ENCODE results near the gene SLC16A6.
"Not testable (repeated sequence)": the region's sequence is repeated elsewhere in the genome, so short reads cannot be mapped to it uniquely, and the experiment has no call there.

SLC16A6 gene

GRCh38 chr17:68248199-68248825, 42.6 kb downstream of the SLC16A6 start:
- DNase-seq (ENCODE audit: low read depth in 2 of 2): no peak

- peak; percentile 84 to 88 for DNase-seq (ENCODE audit: low read depth in 2 of 2)
These were observed 43.3 kb downstream of the SLC16A6 start, which contains the start of gene AMZ2 for GRCh38 chr17:68247445-68248198. Gene AMZ2, plus strand, starts transcription at chr17:68248043. Its CDS starts 2,145 bp downstream, at chr17:68250188.

- DNase-seq (ENCODE audit: low read depth in 2 of 2): no peak
These were observed 44.5 kb downstream of the SLC16A6 start for GRCh38 chr17:68246271-68247028.

DNA sequence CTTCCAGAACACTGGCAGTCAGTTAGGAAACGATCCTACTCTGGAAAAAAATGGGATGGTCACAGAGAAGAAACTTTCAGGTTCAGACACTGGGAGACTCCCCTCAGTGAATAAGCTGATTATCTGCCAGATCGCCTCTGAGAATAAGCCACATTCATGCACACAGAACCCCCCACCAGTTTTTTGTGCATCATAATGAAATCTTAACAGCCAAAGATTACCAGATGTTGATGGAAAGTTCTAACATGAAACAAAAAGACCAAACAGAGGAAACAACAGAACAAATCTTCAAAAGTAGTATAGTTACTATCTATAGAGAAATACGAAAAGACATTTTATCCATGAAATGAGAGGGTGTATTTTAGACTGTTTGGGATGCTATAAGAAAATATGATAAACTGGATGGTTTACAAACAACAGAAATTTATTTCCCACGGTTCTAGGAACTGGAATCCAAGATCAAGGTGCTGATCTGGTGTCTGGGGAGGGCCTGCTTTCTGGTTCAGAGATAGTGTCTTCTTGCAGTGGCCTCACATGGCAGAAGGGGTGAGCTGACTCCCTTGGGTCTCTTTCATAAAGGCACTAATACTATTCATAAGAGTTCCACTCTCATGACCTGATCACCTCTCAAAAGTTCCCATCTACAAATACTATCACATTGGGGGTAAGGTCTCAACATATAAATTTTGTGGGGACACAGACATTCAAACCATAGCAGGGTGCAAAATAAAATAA, 51.1 kb downstream of the SLC16A6 start:
- no peak for DNase-seq (ENCODE audit: low read depth in 2 of 2)

GRCh38 chr17:68238871-68239253, 52.1 kb downstream of the SLC16A6 start:
- no peak for DNase-seq (ENCODE audit: low read depth in 2 of 2)

DNA sequence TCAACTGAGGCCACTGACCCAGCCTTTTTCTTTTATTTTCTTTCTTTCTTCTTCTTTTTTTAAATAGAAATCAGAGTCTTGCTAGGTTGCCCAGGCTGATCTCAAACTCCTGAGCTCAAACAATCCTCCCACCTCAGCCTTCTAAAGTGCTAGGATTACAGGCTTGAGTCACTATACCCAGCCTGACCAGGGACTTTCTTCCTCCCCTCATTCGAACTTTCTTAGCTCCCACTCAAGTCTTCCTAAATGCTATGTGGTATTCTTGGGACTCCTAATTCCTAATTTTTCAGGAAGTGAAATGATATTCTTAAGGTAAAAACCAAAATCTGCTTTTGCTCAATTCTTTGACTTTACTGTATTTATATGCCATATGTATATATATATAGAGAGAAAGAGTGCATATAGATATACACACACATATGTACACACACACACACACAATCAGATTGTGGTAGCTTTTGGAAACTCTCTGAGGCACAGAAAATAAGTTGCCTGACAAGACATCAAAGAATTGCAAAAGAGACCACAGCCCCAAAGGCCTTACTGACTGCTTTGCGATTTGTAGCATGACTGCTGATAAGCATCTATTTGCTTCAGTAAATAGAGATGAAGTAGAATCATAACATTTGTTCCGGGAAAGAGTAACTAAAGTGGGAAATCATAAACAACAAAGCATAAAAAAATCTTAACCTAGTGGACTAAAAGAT, 52.6 kb downstream of the SLC16A6 start:
- no peak for DNase-seq (ENCODE audit: low read depth in 2 of 2)

DNA sequence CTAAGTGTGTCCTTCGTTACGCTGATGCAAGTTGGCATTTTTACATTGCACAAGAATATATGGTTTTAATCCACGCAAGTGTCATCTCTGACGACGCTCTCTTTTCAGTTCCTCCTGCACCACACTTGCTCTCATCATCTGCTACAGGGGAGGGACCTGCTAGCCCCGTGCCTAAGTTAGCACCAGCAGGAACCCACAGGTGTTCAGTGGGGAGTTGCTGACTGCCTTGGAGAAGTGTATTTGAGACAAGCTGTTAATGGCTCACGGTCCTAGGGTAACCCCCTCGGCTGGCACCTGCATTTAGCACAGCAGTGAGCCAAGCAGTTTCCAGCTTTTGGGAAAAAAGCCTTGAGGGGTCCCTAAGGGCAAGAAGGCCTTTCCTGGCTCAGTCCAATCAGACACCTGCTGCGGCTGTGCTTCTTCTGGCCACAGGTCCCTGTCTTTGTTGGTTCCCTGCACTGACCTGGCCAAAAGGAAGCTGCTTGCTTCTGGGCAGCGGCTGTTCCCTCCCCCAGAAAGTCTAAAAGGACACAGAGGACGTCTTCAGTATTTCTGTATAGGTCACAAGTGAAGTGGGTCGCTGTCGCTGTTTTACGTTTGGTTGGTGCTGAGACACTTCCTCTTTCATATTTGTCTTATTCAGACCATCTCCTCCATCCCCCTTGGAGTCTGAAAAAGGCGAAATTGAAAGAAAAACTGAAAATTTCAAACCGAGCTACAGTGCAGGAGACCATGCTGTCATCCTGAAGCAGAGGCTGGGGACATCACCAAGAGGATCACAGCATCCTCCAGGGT, 53.4 kb downstream of the SLC16A6 start:
- DNase-seq (ENCODE audit: low read depth in 2 of 2): not testable (repeated sequence)

DNA sequence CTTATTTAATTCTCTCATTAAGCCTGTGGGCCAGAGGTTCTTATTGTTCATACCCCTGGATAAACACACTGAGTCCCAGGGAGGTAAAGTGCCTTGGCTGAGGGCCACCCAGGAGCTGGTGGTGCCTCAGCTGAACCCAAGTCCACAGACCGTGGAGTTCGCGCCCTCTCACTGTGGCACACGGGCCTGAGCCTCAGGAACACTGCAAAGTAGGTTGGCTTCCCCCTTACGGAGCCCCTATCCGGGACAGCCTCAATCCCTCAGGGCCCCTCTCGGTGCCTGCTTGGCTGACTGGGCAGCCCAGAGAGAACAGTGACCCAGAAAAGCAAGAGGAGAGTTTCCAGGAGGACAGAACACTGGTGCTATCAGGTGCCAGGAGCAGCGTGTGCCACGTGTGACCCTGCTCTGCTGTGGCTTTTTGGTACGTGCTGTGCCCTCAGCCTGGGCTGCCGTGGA, 55.6 kb downstream of the SLC16A6 start:
- DNase-seq (ENCODE audit: low read depth in 2 of 2): not testable (repeated sequence)

GRCh38 chr17:68234726-68235335, 56.1 kb downstream of the SLC16A6 start:
- not testable (repeated sequence) for DNase-seq (ENCODE audit: low read depth in 2 of 2)

DNA sequence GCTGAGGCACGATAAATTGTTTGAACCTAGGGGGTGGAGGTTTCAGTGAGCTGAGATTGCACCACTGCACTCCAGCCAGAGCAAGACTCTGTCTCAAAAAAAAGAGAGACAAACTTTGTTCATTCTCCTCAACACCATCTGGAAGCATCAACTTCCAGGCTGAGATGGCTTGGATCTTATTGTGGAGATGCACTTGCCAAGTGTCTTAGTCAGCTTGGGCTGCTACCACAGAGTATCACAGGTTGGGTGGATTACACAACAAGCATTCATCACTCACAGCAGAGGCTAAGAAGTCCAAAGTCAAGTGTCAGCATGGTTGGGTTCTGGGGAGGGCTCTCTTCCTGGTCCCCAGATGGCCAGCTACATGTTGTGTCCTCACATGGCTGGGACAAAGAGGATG, 58.2 kb downstream of the SLC16A6 start:
- DNase-seq (ENCODE audit: low read depth in 2 of 2): not testable (repeated sequence)

DNA sequence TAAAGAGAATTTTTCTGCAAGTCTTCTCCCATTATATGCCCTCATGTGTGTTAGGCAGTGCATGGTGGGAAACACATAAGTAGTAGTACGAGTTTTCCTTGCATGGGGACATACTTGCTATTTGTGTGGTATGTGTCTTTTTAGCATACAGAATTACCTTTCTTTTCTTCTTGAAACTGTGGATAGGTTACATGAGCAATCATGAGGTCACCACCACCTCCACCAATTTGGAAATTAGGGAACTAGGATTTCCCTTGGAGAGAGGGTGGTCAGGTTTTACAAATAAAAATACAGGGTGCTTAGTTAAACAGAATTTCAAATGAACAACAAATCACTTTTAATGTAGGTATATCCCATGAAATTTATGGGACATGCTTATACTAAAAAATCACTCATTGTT, 59.4 kb downstream of the SLC16A6 start:
- no peak for DNase-seq (ENCODE audit: low read depth in 2 of 2)

GRCh38 chr17:68231131-68231530, 59.8 kb downstream of the SLC16A6 start:
- DNase-seq (ENCODE audit: low read depth in 2 of 2): not testable (repeated sequence)

GRCh38 chr17:68229619-68230018, 61.3 kb downstream of the SLC16A6 start:
- DNase-seq (ENCODE audit: low read depth in 2 of 2): no peak

GRCh38 chr17:68228817-68229570, 61.9 kb downstream of the SLC16A6 start:
- no peak for DNase-seq (ENCODE audit: low read depth in 2 of 2)

DNA sequence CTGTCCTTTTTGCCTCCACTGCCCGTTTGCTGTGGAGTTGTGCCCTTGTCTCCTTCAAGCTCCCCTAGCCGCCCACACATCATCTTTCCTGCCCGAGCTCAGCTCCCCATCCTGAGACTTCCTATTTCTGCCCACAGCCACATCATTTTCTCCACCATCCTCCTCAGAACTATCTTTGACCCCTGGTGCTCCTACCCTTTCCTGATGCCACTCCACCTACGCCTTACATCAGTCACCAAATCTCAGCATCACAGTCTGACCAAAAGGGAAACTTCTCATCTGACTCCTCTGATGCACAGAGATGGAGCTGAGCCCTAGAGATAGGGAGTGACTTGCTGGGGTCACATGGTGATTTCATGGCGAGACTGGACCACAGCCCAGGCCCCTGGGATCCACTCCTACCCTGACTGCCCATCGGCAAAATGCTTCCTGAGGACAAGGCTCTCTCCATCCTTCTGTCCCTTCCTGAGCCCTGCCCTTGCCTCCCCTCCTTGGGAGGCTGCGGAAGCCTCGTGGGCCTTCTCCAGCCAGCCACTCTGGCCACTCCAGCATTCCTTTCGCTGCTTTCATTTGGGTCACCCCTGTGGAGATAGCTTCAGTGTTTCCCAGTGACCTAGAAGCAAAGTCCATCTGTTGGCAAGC, 62.8 kb downstream of the SLC16A6 start:
- not testable (repeated sequence) for DNase-seq (ENCODE audit: low read depth in 2 of 2)

DNA sequence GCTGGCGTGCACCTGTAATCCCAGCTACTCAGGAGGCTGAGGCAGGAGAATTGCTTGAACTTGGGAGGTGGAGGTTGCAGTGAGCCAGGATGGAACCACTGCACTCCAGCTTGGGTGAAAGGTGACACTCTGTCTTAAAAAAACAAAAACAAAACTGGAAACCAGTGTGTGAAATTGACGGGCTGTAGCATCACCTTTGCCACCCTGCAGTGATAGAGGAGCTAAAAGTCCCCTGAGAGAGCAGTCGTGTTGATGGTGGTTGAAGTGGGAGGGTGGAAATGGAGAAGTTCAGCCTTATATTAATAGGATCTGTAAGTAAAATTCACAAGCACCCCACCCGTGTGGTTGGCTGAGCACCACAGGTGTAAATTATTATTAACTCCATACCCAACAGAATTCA, 65.9 kb downstream of the SLC16A6 start:
- not testable (repeated sequence) for DNase-seq (ENCODE audit: low read depth in 2 of 2)

- no peak for DNase-seq (ENCODE audit: low read depth in 2 of 2)
These were observed 68.3 kb downstream of the SLC16A6 start for GRCh38 chr17:68222606-68223005.

- DNase-seq (ENCODE audit: low read depth in 2 of 2): no peak
These were observed 69.1 kb downstream of the SLC16A6 start for GRCh38 chr17:68221786-68222185.

DNA sequence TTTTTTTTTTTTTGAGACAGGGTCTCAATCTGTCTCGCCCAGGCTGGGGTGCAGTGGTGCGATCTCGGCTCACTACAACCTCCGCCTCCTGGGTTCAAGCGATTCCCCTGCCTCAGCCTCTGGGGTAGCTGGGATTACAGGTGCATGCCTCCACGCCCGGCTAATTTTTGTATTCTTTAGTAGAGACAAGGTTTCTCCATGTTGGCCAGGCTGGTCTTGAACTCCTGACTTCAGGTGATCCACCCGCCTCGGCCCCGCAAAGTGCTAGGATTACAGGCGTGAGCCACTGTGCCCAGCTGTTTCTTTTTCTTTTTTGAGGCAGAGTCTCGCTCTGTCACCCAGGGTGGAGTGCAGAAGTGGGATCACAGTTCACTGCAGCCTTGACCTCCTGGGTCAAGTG, 70.1 kb downstream of the SLC16A6 start:
- not testable (repeated sequence) for DNase-seq (ENCODE audit: low read depth in 2 of 2)

All from fibroblast of skin of left biceps (primary cell).